HepG2 (cell line): Measurements from ENCODE around the gene EPX. TPM values are rescaled to one million over a fixed set of nuclear protein-coding genes. Genes with fewer than 3 reads are reported as not detected.

Experiments
- CREM ChIP-seq, 2 experiments: sonication (generic) in 1 of 2; formaldehyde crosslinking in 1 of 2; IDR thresholded peaks; 2 replicates each; pipeline versions ENCODE4 v1.4.0 to v1.6.1; 2016 to 2020; ENCODE audit warnings: antibody characterized with exemption in 1 of 2, mild to moderate bottlenecking in 1 of 2, missing genetic modification reagents in 1 of 2
- DNMT3B ChIP-seq: conservative IDR thresholded peaks from 2 replicates; pipeline ENCODE4 v1.6.1; 2016; ENCODE audit warnings: missing biosample characterization, control low read depth
- EED ChIP-seq: sonication (generic); formaldehyde crosslinking; IDR thresholded peaks from 2 replicates; pipeline ENCODE4 v1.5.0; 2020; ENCODE audit warnings: mild to moderate bottlenecking, missing genetic modification reagents
- EZH2 ChIP-seq: conservative IDR thresholded peaks from 2 replicates; pipeline ENCODE4 v1.6.1; 2012; ENCODE audit warnings: mild to moderate bottlenecking, low read depth, low read length, moderate library complexity
- HIVEP1 ChIP-seq: sonication (generic); formaldehyde crosslinking; IDR thresholded peaks from 2 replicates; pipeline ENCODE4 v1.4.0; 2020; ENCODE audit warnings: mild to moderate bottlenecking, missing genetic modification reagents
- NRL ChIP-seq: sonication (generic); formaldehyde crosslinking; IDR thresholded peaks from 2 replicates; pipeline ENCODE4 v1.5.0; 2020; ENCODE audit warnings: missing genetic modification reagents, mild to moderate bottlenecking, moderate library complexity, borderline replicate concordance
- RBFOX2 ChIP-seq: fragments of 200-400 bp; formaldehyde crosslinking; IDR thresholded peaks from 2 replicates; pipeline ENCODE4 v1.6.1; 2017; ENCODE audit warnings: low read depth, mild to moderate bottlenecking, low read length
- RFX1 ChIP-seq: fragments of 450-650 bp; IDR thresholded peaks from 2 replicates; pipeline ENCODE4 v1.6.1; 2017
- SMYD3 ChIP-seq: sonication (generic); formaldehyde crosslinking; IDR thresholded peaks from 2 replicates; pipeline ENCODE4 v1.8.1; 2023; ENCODE audit warnings: mild to moderate bottlenecking, missing genetic modification reagents
- SP5 ChIP-seq: IDR thresholded peaks from 2 replicates; pipeline ENCODE4 v1.6.1; 2016; ENCODE audit warnings: low read depth, borderline replicate concordance
- ZKSCAN5 ChIP-seq: sonication (generic); formaldehyde crosslinking; IDR thresholded peaks from 2 replicates; pipeline ENCODE4 v1.5.1; 2020; ENCODE audit warnings: mild to moderate bottlenecking, missing genetic modification reagents
- ZNF253 ChIP-seq: sonication (generic); formaldehyde crosslinking; IDR thresholded peaks from 2 replicates; pipeline ENCODE4 v1.8.0; 2022; ENCODE audit warnings: mild to moderate bottlenecking, missing genetic modification reagents, borderline replicate concordance
- ZNF451 ChIP-seq: sonication (generic); formaldehyde crosslinking; IDR thresholded peaks from 2 replicates; pipeline ENCODE4 v1.5.0; 2020; ENCODE audit warnings: mild to moderate bottlenecking, missing genetic modification reagents
- ZNF496 ChIP-seq: sonication (generic); formaldehyde crosslinking; IDR thresholded peaks from 2 replicates; pipeline ENCODE4 v1.8.1; 2023; ENCODE audit warnings: mild to moderate bottlenecking, moderate library complexity, missing genetic modification reagents; ENCODE audit not compliant: insufficient replicate concordance
- ZNF839 ChIP-seq: sonication (generic); formaldehyde crosslinking; IDR thresholded peaks from 2 replicates; pipeline ENCODE4 v1.4.0; 2020; ENCODE audit warnings: missing genetic modification reagents, mild to moderate bottlenecking, borderline replicate concordance
- ZSCAN9 ChIP-seq: IDR thresholded peaks from 2 replicates; pipeline ENCODE4 v1.6.1; 2016; ENCODE audit warnings: borderline replicate concordance
- polyA plus RNA-seq, 8 experiments: library from polyadenylated mRNA; depleted of rRNA in 3 of 8; stranded (reverse) in 7 of 8; unstranded in 1 of 8; fragments of >200 nt; fragmentation: Illumina TruSeq in 4 of 8; extraction: Trizol in 4 of 8; gene quantifications; 2 replicates each; pipeline versions ENCODE4 v1.2.1 to v1.2.3, GENCODE V29; 2011 to 2016; ENCODE audit warnings: low read depth in 4 of 8, missing spikeins in 1 of 8, mixed read lengths in 1 of 8; ENCODE audit not compliant: insufficient read depth in 1 of 8
- total RNA-seq, 5 experiments: library from RNA; depleted of rRNA; stranded (reverse); fragments of >200 nt; fragmentation: Illumina TruSeq; extraction: Trizol; gene quantifications; 2 replicates each; pipeline ENCODE4 v1.2.3, GENCODE V29; 2016; ENCODE audit warnings: low read depth in 1 of 5
- TF ChIP-seq, protein P1 (sequence below): sonication (generic); formaldehyde crosslinking; IDR thresholded peaks from 2 replicates; pipeline ENCODE4 v1.4.0; 2020; ENCODE audit warnings: missing genetic modification reagents
- TF ChIP-seq, protein P2 (sequence below): sonication (generic); formaldehyde crosslinking; IDR thresholded peaks from 2 replicates; pipeline ENCODE4 v1.4.0; 2020; ENCODE audit warnings: missing genetic modification reagents, borderline replicate concordance
- TF ChIP-seq, protein P3 (sequence below): IDR thresholded peaks from 2 replicates; pipeline ENCODE4 v1.6.1; 2016; ENCODE audit warnings: missing biosample characterization, missing genetic modification reagents, low read depth
- TF ChIP-seq, protein P4 (sequence below): sonication (generic); formaldehyde crosslinking; IDR thresholded peaks from 2 replicates; pipeline ENCODE4 v1.8.1; 2023; ENCODE audit warnings: mild to moderate bottlenecking, inconsistent platforms, moderate library complexity, missing genetic modification reagents, borderline replicate concordance

Gene EPX
- total and polyA plus RNA-seq, 2 of the 13 experiments (the other 11 are each of a cell fraction or from before 2014, with no cell fraction given) = not detected

DNA sequence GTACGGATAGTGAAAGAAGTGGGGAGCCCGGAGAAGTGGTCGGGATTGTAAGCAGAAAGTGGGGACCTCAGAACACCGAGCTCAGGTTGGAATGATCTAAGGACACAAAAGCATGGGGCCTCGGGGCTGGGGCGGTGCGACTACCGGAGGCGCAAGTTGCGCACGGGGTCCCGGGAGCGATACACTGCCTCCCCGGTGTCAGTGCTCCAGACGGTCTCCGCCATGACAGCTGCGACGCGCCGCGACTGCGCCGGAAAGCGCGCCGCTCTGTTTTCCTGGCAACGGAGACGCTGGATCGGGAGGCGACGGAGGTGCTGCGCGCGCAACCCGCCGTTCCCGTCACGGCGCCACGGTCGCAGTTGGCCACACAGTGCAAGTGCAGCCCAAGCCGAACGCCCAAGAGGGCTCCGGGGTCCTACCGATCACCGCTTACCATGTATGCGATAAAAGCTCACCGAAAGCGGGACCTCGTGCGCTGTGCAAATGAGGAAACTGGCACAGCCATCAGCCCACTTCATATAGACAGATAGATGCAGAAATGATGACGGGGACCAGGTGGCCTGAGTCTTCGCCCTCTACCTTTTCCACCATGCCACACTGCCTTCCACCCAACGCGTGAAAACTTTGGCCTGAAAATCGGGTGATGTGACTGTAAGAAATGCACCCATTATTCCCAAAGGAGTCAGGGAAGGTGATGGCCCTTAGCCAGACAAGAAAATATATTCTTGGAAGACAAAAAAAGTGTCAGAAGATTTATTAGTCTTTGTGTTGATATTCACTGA is 26.7 kb downstream of the EPX start, which contains the start of gene MKS1 (continued):
- TF ChIP-seq, protein P1, sequence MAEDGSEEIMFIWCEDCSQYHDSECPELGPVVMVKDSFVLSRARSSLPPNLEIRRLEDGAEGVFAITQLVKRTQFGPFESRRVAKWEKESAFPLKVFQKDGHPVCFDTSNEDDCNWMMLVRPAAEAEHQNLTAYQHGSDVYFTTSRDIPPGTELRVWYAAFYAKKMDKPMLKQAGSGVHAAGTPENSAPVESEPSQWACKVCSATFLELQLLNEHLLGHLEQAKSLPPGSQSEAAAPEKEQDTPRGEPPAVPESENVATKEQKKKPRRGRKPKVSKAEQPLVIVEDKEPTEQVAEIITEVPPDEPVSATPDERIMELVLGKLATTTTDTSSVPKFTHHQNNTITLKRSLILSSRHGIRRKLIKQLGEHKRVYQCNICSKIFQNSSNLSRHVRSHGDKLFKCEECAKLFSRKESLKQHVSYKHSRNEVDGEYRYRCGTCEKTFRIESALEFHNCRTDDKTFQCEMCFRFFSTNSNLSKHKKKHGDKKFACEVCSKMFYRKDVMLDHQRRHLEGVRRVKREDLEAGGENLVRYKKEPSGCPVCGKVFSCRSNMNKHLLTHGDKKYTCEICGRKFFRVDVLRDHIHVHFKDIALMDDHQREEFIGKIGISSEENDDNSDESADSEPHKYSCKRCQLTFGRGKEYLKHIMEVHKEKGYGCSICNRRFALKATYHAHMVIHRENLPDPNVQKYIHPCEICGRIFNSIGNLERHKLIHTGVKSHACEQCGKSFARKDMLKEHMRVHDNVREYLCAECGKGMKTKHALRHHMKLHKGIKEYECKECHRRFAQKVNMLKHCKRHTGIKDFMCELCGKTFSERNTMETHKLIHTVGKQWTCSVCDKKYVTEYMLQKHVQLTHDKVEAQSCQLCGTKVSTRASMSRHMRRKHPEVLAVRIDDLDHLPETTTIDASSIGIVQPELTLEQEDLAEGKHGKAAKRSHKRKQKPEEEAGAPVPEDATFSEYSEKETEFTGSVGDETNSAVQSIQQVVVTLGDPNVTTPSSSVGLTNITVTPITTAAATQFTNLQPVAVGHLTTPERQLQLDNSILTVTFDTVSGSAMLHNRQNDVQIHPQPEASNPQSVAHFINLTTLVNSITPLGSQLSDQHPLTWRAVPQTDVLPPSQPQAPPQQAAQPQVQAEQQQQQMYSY (CRISPR knock-in tag) = peak; percentile 48
- TF ChIP-seq SP5 (peak; percentile 54; the same call in 1 of the 2 replicates), RBFOX2 (peak; percentile 94), ZNF253 (CRISPR knock-in tag) (no peak), ZNF496 (CRISPR knock-in tag) (no peak), ZNF451 (CRISPR knock-in tag) (peak; percentile 29; the same call in 1 of the 2 replicates), EED (CRISPR knock-in tag) (peak; percentile 72), SMYD3 (peak; percentile 86; the same call in 1 of the 2 replicates), CREM (IDR thresholded peaks at IDR 0.05) (peak; percentile 91), CREM (CRISPR knock-in tag; IDR thresholded peaks at IDR 0.05) (peak; percentile 62; the same call in 1 of the 2 replicates), ZNF839 (CRISPR knock-in tag) (peak; percentile 48; the same call in 1 of the 2 replicates), NRL (peak; percentile 81), EZH2 (no peak), ZKSCAN5 (no peak; the same call in 1 of the 2 replicates), ZSCAN9 (CRISPR knock-in tag) (peak; percentile 77; the same call in 1 of the 2 replicates), RFX1 (peak; percentile 90), HIVEP1 (CRISPR knock-in tag) (peak; percentile 78; the same call in 1 of the 2 replicates), DNMT3B (CRISPR knock-in tag) (no peak)
- TF ChIP-seq, protein P2, sequence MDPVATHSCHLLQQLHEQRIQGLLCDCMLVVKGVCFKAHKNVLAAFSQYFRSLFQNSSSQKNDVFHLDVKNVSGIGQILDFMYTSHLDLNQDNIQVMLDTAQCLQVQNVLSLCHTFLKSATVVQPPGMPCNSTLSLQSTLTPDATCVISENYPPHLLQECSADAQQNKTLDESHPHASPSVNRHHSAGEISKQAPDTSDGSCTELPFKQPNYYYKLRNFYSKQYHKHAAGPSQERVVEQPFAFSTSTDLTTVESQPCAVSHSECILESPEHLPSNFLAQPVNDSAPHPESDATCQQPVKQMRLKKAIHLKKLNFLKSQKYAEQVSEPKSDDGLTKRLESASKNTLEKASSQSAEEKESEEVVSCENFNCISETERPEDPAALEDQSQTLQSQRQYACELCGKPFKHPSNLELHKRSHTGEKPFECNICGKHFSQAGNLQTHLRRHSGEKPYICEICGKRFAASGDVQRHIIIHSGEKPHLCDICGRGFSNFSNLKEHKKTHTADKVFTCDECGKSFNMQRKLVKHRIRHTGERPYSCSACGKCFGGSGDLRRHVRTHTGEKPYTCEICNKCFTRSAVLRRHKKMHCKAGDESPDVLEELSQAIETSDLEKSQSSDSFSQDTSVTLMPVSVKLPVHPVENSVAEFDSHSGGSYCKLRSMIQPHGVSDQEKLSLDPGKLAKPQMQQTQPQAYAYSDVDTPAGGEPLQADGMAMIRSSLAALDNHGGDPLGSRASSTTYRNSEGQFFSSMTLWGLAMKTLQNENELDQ (CRISPR knock-in tag) = no peak
- TF ChIP-seq, protein P3, sequence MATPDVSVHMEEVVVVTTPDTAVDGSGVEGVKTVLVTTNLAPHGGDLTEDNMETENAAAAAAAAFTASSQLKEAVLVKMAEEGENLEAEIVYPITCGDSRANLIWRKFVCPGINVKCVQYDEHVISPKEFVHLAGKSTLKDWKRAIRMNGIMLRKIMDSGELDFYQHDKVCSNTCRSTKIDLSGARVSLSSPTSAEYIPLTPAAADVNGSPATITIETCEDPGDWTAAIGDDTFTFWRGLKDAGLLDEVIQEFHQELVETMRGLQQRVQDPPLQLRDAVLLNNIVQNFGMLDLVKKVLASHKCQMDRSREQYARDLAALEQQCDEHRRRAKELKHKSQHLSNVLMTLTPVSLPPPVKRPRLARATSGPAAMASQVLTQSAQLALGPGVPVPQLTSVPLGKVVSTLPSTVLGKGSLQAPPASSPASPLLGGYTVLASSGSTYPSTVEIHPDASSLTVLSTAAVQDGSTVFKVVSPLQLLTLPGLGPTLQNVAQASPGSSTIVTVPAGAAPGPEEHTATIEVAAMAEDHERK (CRISPR knock-in tag) = peak; percentile 75
- TF ChIP-seq, protein P4, sequence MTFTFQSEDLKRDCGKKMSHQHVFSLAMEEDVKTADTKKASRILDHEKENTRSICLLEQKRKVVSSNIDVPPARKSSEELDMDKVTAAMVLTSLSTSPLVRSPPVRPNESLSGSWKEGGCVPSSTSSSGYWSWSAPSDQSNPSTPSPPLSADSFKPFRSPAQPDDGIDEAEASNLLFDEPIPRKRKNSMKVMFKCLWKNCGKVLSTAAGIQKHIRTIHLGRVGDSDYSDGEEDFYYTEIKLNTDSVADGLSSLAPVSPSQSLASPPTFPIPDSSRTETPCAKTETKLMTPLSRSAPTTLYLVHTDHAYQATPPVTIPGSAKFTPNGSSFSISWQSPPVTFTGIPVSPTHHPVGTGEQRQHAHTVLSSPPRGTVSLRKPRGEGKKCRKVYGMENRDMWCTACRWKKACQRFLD (CRISPR knock-in tag) = no peak; the same call in none of the 2 replicates
